ENCODE data around the gene PFAS. TPM values are rescaled to one million over a fixed set of nuclear protein-coding genes. Genes with fewer than 3 reads are reported as not detected.

The PFAS gene
- total RNA-seq, 1 donor from 2014 or later, result 34.3 TPM

GRCh38 chr17:8294361-8294760 lies 45.3 kb downstream of the PFAS start:
- DNase-seq (ENCODE audit: extremely low read depth, low read depth, low spot score), result no peak

GRCh38 chr17:8294814-8295316 lies 45.8 kb downstream of the PFAS start:
- DNase-seq (ENCODE audit: extremely low read depth, low read depth, low spot score), result no peak

- DNase-seq (ENCODE audit: extremely low read depth, low read depth, low spot score), result no peak
These were observed 51.1 kb downstream of the PFAS start for GRCh38 chr17:8300226-8300625.

GRCh38 chr17:8300627-8301242 lies 51.6 kb downstream of the PFAS start:
- no peak for DNase-seq (ENCODE audit: extremely low read depth, low read depth, low spot score)

- no peak for DNase-seq (ENCODE audit: extremely low read depth, low read depth, low spot score)
These were observed 61.6 kb downstream of the PFAS start for GRCh38 chr17:8310601-8311123.

- no peak for DNase-seq (ENCODE audit: extremely low read depth, low read depth, low spot score)
These were observed 62.2 kb downstream of the PFAS start for GRCh38 chr17:8311131-8311790.

- no peak for DNase-seq (ENCODE audit: extremely low read depth, low read depth, low spot score)
These were observed 63.2 kb downstream of the PFAS start for GRCh38 chr17:8312251-8312650.

GRCh38 chr17:8312726-8313600 lies 63.9 kb downstream of the PFAS start:
- DNase-seq (ENCODE audit: extremely low read depth, low read depth, low spot score), result no peak

GRCh38 chr17:8314797-8315763 lies 66.0 kb downstream of the PFAS start:
- DNase-seq (ENCODE audit: extremely low read depth, low read depth, low spot score), result no peak

GRCh38 chr17:8315764-8316217 lies 66.7 kb downstream of the PFAS start:
- DNase-seq (ENCODE audit: extremely low read depth, low read depth, low spot score), result no peak

GRCh38 chr17:8318010-8318935 lies 69.2 kb downstream of the PFAS start:
- DNase-seq (ENCODE audit: extremely low read depth, low read depth, low spot score), result no peak

Other genes with a start within 250 kb of the PFAS start
- gene GUCY2D, start 246.7 kb upstream of the PFAS start, total RNA-seq, result not detected in 2 replicates
- not detected in 2 replicates for gene ALOX15B, start 210.2 kb upstream of the PFAS start, total RNA-seq
- not detected in 2 replicates for gene ALOX12B, start 161.6 kb upstream of the PFAS start, total RNA-seq
- gene ALOXE3, start 130.8 kb upstream of the PFAS start, total RNA-seq, result not detected in 2 replicates
- gene HES7, start 125.2 kb upstream of the PFAS start, total RNA-seq, result not detected in 2 replicates
- gene PER1, start 96.9 kb upstream of the PFAS start, total RNA-seq, result 12.5 and 23.7 TPM in 2 replicates
- gene VAMP2, start 86.3 kb upstream of the PFAS start, total RNA-seq, result 10.6 and 13.2 TPM in 2 replicates
- gene TMEM107, start 72.9 kb upstream of the PFAS start, total RNA-seq, result 24.9 and 25.5 TPM in 2 replicates
- 12.4 and 14.3 TPM in 2 replicates for gene BORCS6, start 59.1 kb upstream of the PFAS start, total RNA-seq
- 9.3 and 24.8 TPM in 2 replicates for gene AURKB, start 38.7 kb upstream of the PFAS start, total RNA-seq
- gene CTC1, start 1.2 kb upstream of the PFAS start, total RNA-seq, result 10.5 and 23.4 TPM in 2 replicates
- gene RANGRF, start 39.4 kb downstream of the PFAS start, total RNA-seq, result 19.9 and 27.2 TPM in 2 replicates
- gene SLC25A35, start 46.1 kb downstream of the PFAS start, total RNA-seq, result 2.3 and 2.5 TPM in 2 replicates
- gene ARHGEF15, start 61.0 kb downstream of the PFAS start, total RNA-seq, result 57.3 and 152 TPM in 2 replicates
- gene ODF4, start 90.6 kb downstream of the PFAS start, total RNA-seq, result not detected in 2 replicates
- gene RPL26, start 133.9 kb downstream of the PFAS start, total RNA-seq, result 2,562 and 3,740 TPM in 2 replicates
- not detected in 2 replicates for gene RNF222, start 148.5 kb downstream of the PFAS start, total RNA-seq
- 44.6 and 64.2 TPM in 2 replicates for gene NDEL1, start 186.6 kb downstream of the PFAS start, total RNA-seq

All from glomerular endothelial cell (primary cell).